C4-2B (cell line): Measurements from ENCODE around the gene AGPAT4.

Source experiments
- H3K27ac ChIP-seq: fragments of 450-650 bp; 2 replicates; pipeline ENCODE4 v1.5.1; 2017
- ZFX ChIP-seq: fragments of 450-650 bp; IDR thresholded peaks from 2 replicates; pipeline ENCODE4 v1.6.1; 2017
- TF ChIP-seq, protein P1 (sequence below): fragments of 450-650 bp; conservative IDR thresholded peaks from 2 replicates; pipeline ENCODE4 v1.5.1; 2017; ENCODE audit warnings: mild to moderate bottlenecking

Gene AGPAT4

GRCh38 chr6:161152907-161153662 is 120.8 kb downstream of the AGPAT4 start:
- TF ChIP-seq, protein P1, sequence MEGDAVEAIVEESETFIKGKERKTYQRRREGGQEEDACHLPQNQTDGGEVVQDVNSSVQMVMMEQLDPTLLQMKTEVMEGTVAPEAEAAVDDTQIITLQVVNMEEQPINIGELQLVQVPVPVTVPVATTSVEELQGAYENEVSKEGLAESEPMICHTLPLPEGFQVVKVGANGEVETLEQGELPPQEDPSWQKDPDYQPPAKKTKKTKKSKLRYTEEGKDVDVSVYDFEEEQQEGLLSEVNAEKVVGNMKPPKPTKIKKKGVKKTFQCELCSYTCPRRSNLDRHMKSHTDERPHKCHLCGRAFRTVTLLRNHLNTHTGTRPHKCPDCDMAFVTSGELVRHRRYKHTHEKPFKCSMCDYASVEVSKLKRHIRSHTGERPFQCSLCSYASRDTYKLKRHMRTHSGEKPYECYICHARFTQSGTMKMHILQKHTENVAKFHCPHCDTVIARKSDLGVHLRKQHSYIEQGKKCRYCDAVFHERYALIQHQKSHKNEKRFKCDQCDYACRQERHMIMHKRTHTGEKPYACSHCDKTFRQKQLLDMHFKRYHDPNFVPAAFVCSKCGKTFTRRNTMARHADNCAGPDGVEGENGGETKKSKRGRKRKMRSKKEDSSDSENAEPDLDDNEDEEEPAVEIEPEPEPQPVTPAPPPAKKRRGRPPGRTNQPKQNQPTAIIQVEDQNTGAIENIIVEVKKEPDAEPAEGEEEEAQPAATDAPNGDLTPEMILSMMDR, result no peak; the same call in 1 of the 2 replicates
- no peak for TF ChIP-seq ZFX
- H3K27ac ChIP-seq, result no peak overlapping the region

DNA sequence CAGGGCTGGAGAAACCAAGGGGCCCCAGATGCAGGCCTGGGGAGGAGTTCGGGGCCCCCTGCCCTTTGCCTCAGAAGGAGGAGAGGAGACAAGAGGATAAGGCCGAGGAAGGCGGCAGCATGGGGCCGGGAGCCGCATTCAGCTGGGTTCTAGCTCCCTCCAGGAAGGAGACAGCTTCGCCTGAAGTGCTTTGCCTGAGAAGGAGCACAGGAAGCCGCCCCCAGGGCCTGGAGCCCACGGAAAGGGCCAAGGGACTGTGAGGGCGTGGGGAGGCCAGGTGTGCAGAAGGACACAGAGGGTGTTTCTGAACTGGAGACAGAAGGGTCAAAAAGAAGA is 121.4 kb downstream of the AGPAT4 start:
- no peak overlapping the region for H3K27ac ChIP-seq
- TF ChIP-seq ZFX, result no peak
- TF ChIP-seq, protein P1, result no peak

GRCh38 chr6:161151660-161152526 is 122.0 kb downstream of the AGPAT4 start:
- TF ChIP-seq ZFX, result no peak
- H3K27ac ChIP-seq, result no peak overlapping the region

- H3K27ac ChIP-seq, result no peak overlapping the region
- TF ChIP-seq, protein P1, result no peak
- no peak for TF ChIP-seq ZFX
Measured at GRCh38 chr6:161151059-161151645, 122.7 kb downstream of the AGPAT4 start.

GRCh38 chr6:161150566-161150965 is 123.3 kb downstream of the AGPAT4 start:
- H3K27ac ChIP-seq, result no peak overlapping the region
- no peak for TF ChIP-seq ZFX
- TF ChIP-seq, protein P1, result no peak

DNA sequence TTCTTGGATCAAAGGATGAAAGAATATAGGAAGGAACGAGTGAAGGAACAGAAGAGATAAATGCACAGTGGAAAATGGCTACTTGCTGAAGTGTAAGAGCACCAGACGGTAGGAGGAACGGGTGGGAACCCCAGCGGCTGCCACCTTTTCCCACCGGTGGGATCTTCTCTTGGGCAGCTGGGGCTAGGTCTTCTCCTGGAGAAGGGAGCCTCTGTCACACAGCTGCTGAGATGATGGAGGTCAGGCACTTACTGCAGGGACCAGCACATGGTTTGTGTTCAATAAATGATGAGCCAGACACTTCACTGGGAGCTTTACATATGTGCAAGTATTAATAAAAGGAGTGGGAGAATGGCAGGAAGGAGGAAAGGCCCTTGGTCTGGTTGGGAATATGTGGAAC is 123.7 kb downstream of the AGPAT4 start:
- TF ChIP-seq ZFX, result no peak
- TF ChIP-seq, protein P1, result no peak
- H3K27ac ChIP-seq, result no peak overlapping the region

DNA sequence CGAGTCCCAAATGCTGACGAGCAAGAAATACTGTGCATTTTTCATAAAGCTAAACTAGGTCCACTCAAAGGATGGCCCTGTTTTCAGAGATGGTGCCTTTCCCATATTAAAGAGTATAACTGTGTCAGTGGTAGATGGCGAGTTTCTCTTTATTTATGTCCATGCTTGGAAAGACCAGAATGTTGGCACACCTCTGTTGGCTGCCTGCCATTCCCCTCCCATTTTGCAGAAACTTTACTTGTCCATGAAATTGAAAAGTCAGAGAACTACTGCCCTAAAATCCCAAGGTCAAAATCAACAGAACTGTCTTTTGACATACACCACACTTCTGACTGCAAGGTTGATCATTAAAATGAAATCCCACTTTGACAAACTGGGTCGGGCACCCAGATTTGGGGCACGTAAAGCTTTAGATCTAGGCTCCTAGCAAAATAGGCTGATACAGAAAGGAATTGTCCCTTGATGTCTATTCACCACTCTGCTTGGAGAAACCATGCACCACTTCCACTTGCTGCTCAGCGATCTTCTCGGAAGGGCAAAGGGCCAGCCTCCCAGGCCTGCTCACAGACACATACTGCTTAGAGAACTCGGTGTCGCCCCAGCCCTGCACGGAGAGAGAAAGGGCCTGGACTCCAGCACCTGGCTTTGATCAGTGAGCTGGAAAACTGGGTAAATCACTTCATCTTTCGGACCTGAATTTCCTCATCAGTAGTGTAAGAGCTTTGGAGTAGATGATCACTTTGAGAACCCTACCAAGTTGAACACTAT is 130.0 kb downstream of the AGPAT4 start:
- TF ChIP-seq ZFX, result no peak
- TF ChIP-seq, protein P1, result no peak
- no peak overlapping the region for H3K27ac ChIP-seq
